ENCODE data around the gene CAPS.
"Not testable (repeated sequence)": the region's sequence is repeated elsewhere in the genome, so short reads cannot be mapped to it uniquely, and the experiment has no call there.

CAPS gene

GRCh38 chr19:5953680-5954213 lies 39.7 kb downstream of the CAPS start:
- in situ Hi-C loops (cut with MboI; ENCODE audit: low sequenced_read_pairs), result no loop called here

GRCh38 chr19:5954293-5954692 lies 40.2 kb downstream of the CAPS start:
- in situ Hi-C loops (cut with MboI; ENCODE audit: low sequenced_read_pairs), result no loop called here

GRCh38 chr19:5955636-5955935 lies 41.5 kb downstream of the CAPS start:
- in situ Hi-C loops (cut with MboI; ENCODE audit: low sequenced_read_pairs), result no loop called here

GRCh38 chr19:5956323-5956722 lies 42.3 kb downstream of the CAPS start:
- in situ Hi-C loops (cut with MboI; ENCODE audit: low sequenced_read_pairs), result no loop called here

- in situ Hi-C loops (cut with MboI; ENCODE audit: low sequenced_read_pairs), result no loop called here
Observed at GRCh38 chr19:5956728-5957127, 42.7 kb downstream of the CAPS start.

- in situ Hi-C loops (cut with MboI; ENCODE audit: low sequenced_read_pairs), result no loop called here
Observed at GRCh38 chr19:5957170-5957569, 43.1 kb downstream of the CAPS start.

- in situ Hi-C loops (cut with MboI; ENCODE audit: low sequenced_read_pairs), result no loop called here
Observed at GRCh38 chr19:5958074-5958850, 44.2 kb downstream of the CAPS start.

GRCh38 chr19:5958851-5959122 lies 44.7 kb downstream of the CAPS start:
- in situ Hi-C loops (cut with MboI; ENCODE audit: low sequenced_read_pairs), result no loop called here

GRCh38 chr19:5959260-5960004 lies 45.4 kb downstream of the CAPS start:
- in situ Hi-C loops (cut with MboI; ENCODE audit: low sequenced_read_pairs), result no loop called here

GRCh38 chr19:5960005-5961001 lies 46.2 kb downstream of the CAPS start:
- in situ Hi-C loops (cut with MboI; ENCODE audit: low sequenced_read_pairs), result no loop called here

- in situ Hi-C loops (cut with MboI; ENCODE audit: low sequenced_read_pairs), result not testable (repeated sequence)
Observed at GRCh38 chr19:5961641-5961968, 47.6 kb downstream of the CAPS start.

GRCh38 chr19:5961969-5962945 lies 48.2 kb downstream of the CAPS start:
- in situ Hi-C loops (cut with MboI; ENCODE audit: low sequenced_read_pairs), result no loop called here

- in situ Hi-C loops (cut with MboI; ENCODE audit: low sequenced_read_pairs), result not testable (repeated sequence)
Observed at GRCh38 chr19:5963259-5963658, 49.2 kb downstream of the CAPS start.

- in situ Hi-C loops (cut with MboI; ENCODE audit: low sequenced_read_pairs), result no loop called here
Observed at GRCh38 chr19:5963855-5964254, 49.8 kb downstream of the CAPS start.

- in situ Hi-C loops (cut with MboI; ENCODE audit: low sequenced_read_pairs), result no loop called here
Observed at GRCh38 chr19:5964816-5965565, 50.9 kb downstream of the CAPS start.
